ENCODE results near the gene MAEA.

Gene MAEA

GRCh38 chr4:1362046-1362445 lies 72.4 kb downstream of the MAEA start:
- no peak overlapping the region for H3K4me3 ChIP-seq (ENCODE audit: low read length)
- no peak for DNase-seq (ENCODE audit: low read depth)
- no peak for TF ChIP-seq CTCF (IDR thresholded peaks at IDR 0.05; ENCODE audit: insufficient read depth, low read depth, low read length, missing control alignments)

- no peak for TF ChIP-seq CTCF (IDR thresholded peaks at IDR 0.05; ENCODE audit: insufficient read depth, low read depth, low read length, missing control alignments)
- no peak for DNase-seq (ENCODE audit: low read depth)
- H3K4me3 ChIP-seq (ENCODE audit: low read length), result no peak overlapping the region
These were observed 72.8 kb downstream of the MAEA start for GRCh38 chr4:1362521-1362920.

- no peak overlapping the region for H3K4me3 ChIP-seq (ENCODE audit: low read length)
- DNase-seq (ENCODE audit: low read depth), result no peak
- TF ChIP-seq CTCF (IDR thresholded peaks at IDR 0.05; ENCODE audit: insufficient read depth, low read depth, low read length, missing control alignments), result no peak
These were observed 73.8 kb downstream of the MAEA start for GRCh38 chr4:1363513-1363912.

GRCh38 chr4:1364217-1364616 lies 74.5 kb downstream of the MAEA start:
- DNase-seq (ENCODE audit: low read depth), result no peak
- TF ChIP-seq CTCF (IDR thresholded peaks at IDR 0.05; ENCODE audit: insufficient read depth, low read depth, low read length, missing control alignments), result no peak
- no peak overlapping the region for H3K4me3 ChIP-seq (ENCODE audit: low read length)

- DNase-seq (ENCODE audit: low read depth), result no peak
- TF ChIP-seq CTCF (IDR thresholded peaks at IDR 0.05; ENCODE audit: insufficient read depth, low read depth, low read length, missing control alignments), result no peak
- no peak overlapping the region for H3K4me3 ChIP-seq (ENCODE audit: low read length)
These were observed 75.1 kb downstream of the MAEA start for GRCh38 chr4:1364748-1365147.

- no peak for TF ChIP-seq CTCF (IDR thresholded peaks at IDR 0.05; ENCODE audit: insufficient read depth, low read depth, low read length, missing control alignments)
- peak; percentile 32 for DNase-seq (ENCODE audit: low read depth)
- no peak overlapping the region for H3K4me3 ChIP-seq (ENCODE audit: low read length)
These were observed 75.8 kb downstream of the MAEA start for GRCh38 chr4:1365271-1366178.

Data from epithelial cell of esophagus (primary cell).